SU-DHL-6 (cell line): ENCODE results near the gene PBXIP1.

Experiments used
- H2AFZ ChIP-seq: fragments of 200-600 bp; sonication (generic); 2 replicates; pipeline ENCODE4 v1.6.1; 2014; ENCODE audit warnings: low read depth, mild to moderate bottlenecking, moderate library complexity, mixed read lengths, antibody characterized with exemption, low read length; ENCODE audit not compliant: severe bottlenecking
- H3F3A ChIP-seq: fragments of 200-600 bp; shearing (Covaris generic); 2 replicates; pipeline ENCODE4 v1.6.0; 2016; ENCODE audit warnings: antibody characterized with exemption, mild to moderate bottlenecking; ENCODE audit not compliant: insufficient read depth
- H3K27ac ChIP-seq: fragments of 200-600 bp; sonication (generic); 2 replicates; pipeline ENCODE4 v1.5.1; 2016; ENCODE audit warnings: low read depth, mild to moderate bottlenecking, low read length, moderate library complexity, mixed read lengths
- H3K27me3 ChIP-seq: fragments of 200-600 bp; sonication (generic), shearing (Covaris generic); 2 replicates; pipeline ENCODE4 v1.6.0; 2014; ENCODE audit warnings: mild to moderate bottlenecking, low read length
- H3K36me3 ChIP-seq: fragments of 200-600 bp; sonication (generic); 2 replicates; pipeline ENCODE4 v1.6.1; 2014; ENCODE audit warnings: mild to moderate bottlenecking, low read length, mixed read lengths
- H3K4me2 ChIP-seq: fragments of 300-600, 200-600 bp; shearing (Covaris generic), sonication (generic); 2 replicates; pipeline ENCODE4 v1.6.0; 2014; ENCODE audit warnings: low read length, low read depth, mild to moderate bottlenecking; ENCODE audit not compliant: poor library complexity, severe bottlenecking
- H3K4me3 ChIP-seq: fragments of 200-600 bp; sonication (generic); 2 replicates; pipeline ENCODE4 v1.5.1; 2014; ENCODE audit warnings: antibody characterized with exemption, low read length, mild to moderate bottlenecking, mixed read lengths; ENCODE audit not compliant: insufficient read depth, poor library complexity, severe bottlenecking
- H3K79me2 ChIP-seq: fragments of 200-600 bp; sonication (generic); 2 replicates; pipeline ENCODE4 v1.6.1; 2014; ENCODE audit warnings: mild to moderate bottlenecking, low read length, moderate library complexity; ENCODE audit not compliant: insufficient read depth
- H3K9ac ChIP-seq: fragments of 200-600 bp; sonication (generic); 2 replicates; pipeline ENCODE4 v1.7.0; 2014; ENCODE audit warnings: mild to moderate bottlenecking, low read length
- H3K9me2 ChIP-seq: fragments of 200-600 bp; sonication (generic); replicated peaks from 2 replicates; pipeline ENCODE4 v1.6.1; 2014; ENCODE audit warnings: low read length; ENCODE audit not compliant: insufficient read depth
- H3K9me3 ChIP-seq: fragments of 200-600 bp; sonication (generic); 2 replicates; pipeline ENCODE4 v1.6.1; 2014; ENCODE audit warnings: low read length, mixed read lengths; ENCODE audit not compliant: insufficient read depth
- H4K20me1 ChIP-seq: fragments of 200-600 bp; sonication (generic); 2 replicates; pipeline ENCODE4 v1.6.1; 2014; ENCODE audit warnings: low read depth, mild to moderate bottlenecking, antibody characterized with exemption, low read length, moderate library complexity, mixed read lengths
- EZH2phosphoT487 ChIP-seq: fragments of 200-600 bp; sonication (generic), shearing (Covaris generic); conservative IDR thresholded peaks from 2 replicates; pipeline ENCODE4 v1.6.1; 2018; ENCODE audit warnings: mild to moderate bottlenecking, antibody characterized with exemption, low read length, moderate library complexity, mixed read lengths
- TF ChIP-seq, protein P1 (sequence below): fragments of 200-600 bp; sonication (generic); IDR thresholded peaks from one replicate; pipeline ENCODE4 v1.5.1; 2017; ENCODE audit warnings: antibody characterized with exemption, mild to moderate bottlenecking, low read length, moderate library complexity; ENCODE audit not compliant: insufficient read depth, poor library complexity, severe bottlenecking

The PBXIP1 gene

DNA sequence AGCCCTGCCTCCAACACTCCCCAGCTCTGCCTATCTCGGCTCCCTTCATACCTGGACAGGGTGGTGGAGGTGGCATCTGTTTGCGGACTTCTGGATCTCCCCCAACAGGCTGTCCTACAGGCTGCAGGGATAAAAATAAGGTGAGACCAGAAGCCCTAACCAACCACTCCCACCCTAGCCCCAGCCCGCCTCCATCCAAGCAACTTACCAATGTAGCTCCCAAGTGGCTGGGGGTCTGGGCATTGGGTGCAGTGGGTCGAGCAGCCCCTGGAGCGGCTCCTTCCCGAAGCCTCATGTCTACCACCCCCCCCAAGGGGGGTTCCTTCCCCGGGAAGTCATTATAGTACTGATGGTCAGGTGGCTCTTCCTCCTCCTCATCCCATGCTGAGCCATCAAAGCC is 10.2 kb upstream of the PBXIP1 start:
- peaks cover 16% of the 10 kb centered on the region; the same call in 1 of the 2 replicates for H3F3A ChIP-seq
- no peak overlapping the region for H3K27ac ChIP-seq
- H3K4me2 ChIP-seq, result no peak overlapping the region
- H3K27me3 ChIP-seq, result no peaks in the 10 kb centered on the region
- H2AFZ ChIP-seq, result no peak overlapping the region
- H3K4me3 ChIP-seq, result no peak overlapping the region
- H3K79me2 ChIP-seq, result peaks cover 12% of the 10 kb centered on the region
- H3K36me3 ChIP-seq, result peaks cover 3% of the 10 kb centered on the region; the same call in 1 of the 2 replicates
- no peaks in the 10 kb centered on the region for H3K9me3 ChIP-seq
- TF ChIP-seq EZH2phosphoT487, result no peak
- TF ChIP-seq, protein P1, sequence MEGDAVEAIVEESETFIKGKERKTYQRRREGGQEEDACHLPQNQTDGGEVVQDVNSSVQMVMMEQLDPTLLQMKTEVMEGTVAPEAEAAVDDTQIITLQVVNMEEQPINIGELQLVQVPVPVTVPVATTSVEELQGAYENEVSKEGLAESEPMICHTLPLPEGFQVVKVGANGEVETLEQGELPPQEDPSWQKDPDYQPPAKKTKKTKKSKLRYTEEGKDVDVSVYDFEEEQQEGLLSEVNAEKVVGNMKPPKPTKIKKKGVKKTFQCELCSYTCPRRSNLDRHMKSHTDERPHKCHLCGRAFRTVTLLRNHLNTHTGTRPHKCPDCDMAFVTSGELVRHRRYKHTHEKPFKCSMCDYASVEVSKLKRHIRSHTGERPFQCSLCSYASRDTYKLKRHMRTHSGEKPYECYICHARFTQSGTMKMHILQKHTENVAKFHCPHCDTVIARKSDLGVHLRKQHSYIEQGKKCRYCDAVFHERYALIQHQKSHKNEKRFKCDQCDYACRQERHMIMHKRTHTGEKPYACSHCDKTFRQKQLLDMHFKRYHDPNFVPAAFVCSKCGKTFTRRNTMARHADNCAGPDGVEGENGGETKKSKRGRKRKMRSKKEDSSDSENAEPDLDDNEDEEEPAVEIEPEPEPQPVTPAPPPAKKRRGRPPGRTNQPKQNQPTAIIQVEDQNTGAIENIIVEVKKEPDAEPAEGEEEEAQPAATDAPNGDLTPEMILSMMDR, result no peak
- H4K20me1 ChIP-seq, result no peaks in the 10 kb centered on the region
- H3K9me2 ChIP-seq, result no peaks in the 10 kb centered on the region
- no peak overlapping the region for H3K9ac ChIP-seq

GRCh38 chr1:154964359-154964758 is 8.5 kb upstream of the PBXIP1 start:
- Histone ChIP-seq H3K36me3 (peaks cover 3% of the 10 kb centered on the region; the same call in 1 of the 2 replicates), H3K79me2 (peaks cover 12% of the 10 kb centered on the region), H3K27me3 (no peaks in the 10 kb centered on the region), H2AFZ (no peak overlapping the region), H3K9me3 (no peaks in the 10 kb centered on the region), H3K27ac (no peak overlapping the region), H3K9ac (no peak overlapping the region), H3K4me3 (no peak overlapping the region), H3F3A (peaks cover 22% of the 10 kb centered on the region; the same call in 1 of the 2 replicates), H3K4me2 (no peak overlapping the region), H3K9me2 (no peaks in the 10 kb centered on the region), H4K20me1 (no peaks in the 10 kb centered on the region)
- no peak for TF ChIP-seq EZH2phosphoT487
- TF ChIP-seq, protein P1, result no peak

DNA sequence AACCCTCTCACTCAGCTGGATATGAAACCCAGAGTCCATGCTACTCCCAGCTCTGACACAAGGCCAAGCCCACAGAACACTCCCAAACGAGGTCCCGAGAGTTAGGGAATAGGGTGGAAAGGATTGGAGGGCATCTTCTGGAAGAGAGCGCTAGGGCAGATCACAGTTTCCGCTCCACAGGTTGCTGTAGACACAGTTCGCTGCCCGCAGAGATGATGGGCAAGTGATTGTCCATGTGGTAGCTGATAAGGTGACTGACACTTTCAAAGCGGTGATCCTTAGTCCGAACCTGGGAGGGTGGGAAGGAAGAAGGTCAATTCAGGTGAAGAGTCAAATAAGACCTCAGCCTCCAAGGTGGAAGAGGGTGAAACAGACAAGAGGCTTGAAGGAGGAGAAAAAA is 7.7 kb upstream of the PBXIP1 start:
- H3K79me2 ChIP-seq, result peaks cover 12% of the 10 kb centered on the region
- H3K27ac ChIP-seq, result no peak overlapping the region
- no peak overlapping the region for H3K4me2 ChIP-seq
- H3K36me3 ChIP-seq, result peaks cover 3% of the 10 kb centered on the region; the same call in 1 of the 2 replicates
- H2AFZ ChIP-seq, result no peak overlapping the region
- H3K27me3 ChIP-seq, result no peaks in the 10 kb centered on the region
- peaks cover 22% of the 10 kb centered on the region; the same call in 1 of the 2 replicates for H3F3A ChIP-seq
- TF ChIP-seq, protein P1, result no peak
- no peak for TF ChIP-seq EZH2phosphoT487
- no peaks in the 10 kb centered on the region for H4K20me1 ChIP-seq
- H3K9me2 ChIP-seq, result no peaks in the 10 kb centered on the region
- H3K9me3 ChIP-seq, result no peaks in the 10 kb centered on the region
- no peak overlapping the region for H3K9ac ChIP-seq
- no peak overlapping the region for H3K4me3 ChIP-seq
